A172 (cell line): ENCODE measurements around the gene ZNF324. TPM values are rescaled to one million over a fixed set of nuclear protein-coding genes. Genes with fewer than 3 reads are reported as not detected.
"Not testable (repeated sequence)": the region's sequence is repeated elsewhere in the genome, so short reads cannot be mapped to it uniquely, and the experiment has no call there.

Experiments
- DNase-seq: peaks from one replicate; pipeline ENCODE4 v3.0.0-alpha.2; 2015; ENCODE audit warnings: low spot score
- total RNA-seq: library from RNA; depleted of rRNA; stranded (reverse); fragments of >200 nt; shearing (Covaris generic); gene quantifications from 2 replicates; pipeline ENCODE4 v1.2.3, GENCODE V29; 2014; rRNA removed

The ZNF324 gene
- total RNA-seq, result 18.4 and 21.5 TPM in 2 replicates

- DNase-seq, result peak; percentile 95
Observed at GRCh38 chr19:58466760-58467589, at the start of gene ZNF324. Gene ZNF324 (plus strand): TSS chr19:58467080. CDS start chr19:58469186, 2,106 bp downstream.

- no peak for DNase-seq
Observed at GRCh38 chr19:58428617-58429016, 38.3 kb upstream of the ZNF324 start.

- DNase-seq, result no peak
Observed at GRCh38 chr19:58429745-58430144, 37.1 kb upstream of the ZNF324 start.

DNA sequence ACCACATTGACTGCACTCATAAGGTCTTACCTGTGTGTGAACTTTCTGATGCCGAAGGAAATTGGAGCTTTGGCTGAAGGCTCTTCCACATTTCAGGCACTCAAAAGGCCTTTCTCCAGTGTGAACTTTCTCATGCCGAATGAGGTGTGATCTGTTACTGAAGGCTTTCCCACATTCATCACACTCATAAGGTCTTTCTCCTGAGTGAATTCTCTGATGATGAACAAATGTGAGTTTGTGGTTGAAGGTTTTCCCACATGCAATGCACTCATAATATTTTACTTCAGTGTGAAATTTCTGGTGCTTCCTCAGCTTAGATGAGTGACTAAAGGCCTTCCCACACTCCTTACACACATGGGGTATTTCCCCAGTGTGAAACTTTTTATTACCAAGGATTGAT, 32.7 kb upstream of the ZNF324 start:
- DNase-seq, result no peak

GRCh38 chr19:58439576-58440554, 27.0 kb upstream of the ZNF324 start, which contains the start of gene ZNF132:
Gene ZNF132 (minus strand): TSS chr19:58440153. CDS start chr19:58439821, 332 bp downstream.
- peak; percentile 75 for DNase-seq

GRCh38 chr19:58440556-58440955, 26.3 kb upstream of the ZNF324 start:
- DNase-seq, result no peak

DNA sequence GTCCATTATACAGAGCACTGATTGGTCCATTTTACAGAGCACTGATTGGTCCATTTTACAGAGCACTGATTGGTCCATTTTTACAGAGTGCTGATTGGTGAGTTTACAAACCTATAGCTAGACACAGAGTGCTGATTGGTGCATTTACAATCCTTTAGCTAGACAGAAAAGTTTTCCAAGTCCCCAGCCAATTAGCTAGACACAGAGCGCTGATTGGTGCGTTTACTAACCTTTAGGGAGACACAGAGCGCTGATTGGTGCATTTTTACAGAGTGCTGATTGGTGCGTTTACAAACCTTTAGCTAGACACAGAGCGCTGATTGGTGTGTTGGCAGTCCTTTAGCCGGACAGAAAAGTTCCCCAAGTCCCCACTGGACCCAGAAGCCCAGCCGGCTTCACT, 23.9 kb upstream of the ZNF324 start:
- DNase-seq, result not testable (repeated sequence)

DNA sequence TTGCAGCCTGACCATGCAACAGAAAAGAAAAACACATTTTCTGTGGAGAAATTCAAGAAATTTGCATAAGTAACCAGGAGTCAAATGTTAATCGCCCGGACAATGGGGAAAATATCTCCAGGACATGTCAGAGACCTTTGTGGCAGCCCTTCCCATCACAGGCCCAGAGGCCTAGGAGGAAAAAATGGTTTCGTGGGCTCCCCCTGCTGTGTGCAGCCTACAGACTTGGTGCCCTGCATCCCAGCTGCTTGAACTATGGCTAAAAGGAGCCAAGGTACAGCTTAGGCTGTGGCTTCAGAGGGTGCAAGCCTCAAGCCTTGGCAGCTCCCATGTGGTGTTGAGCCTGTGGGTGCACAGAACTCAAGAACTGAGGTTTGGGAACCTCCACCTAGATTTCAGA, 18.0 kb upstream of the ZNF324 start:
- DNase-seq, result not testable (repeated sequence)

DNA sequence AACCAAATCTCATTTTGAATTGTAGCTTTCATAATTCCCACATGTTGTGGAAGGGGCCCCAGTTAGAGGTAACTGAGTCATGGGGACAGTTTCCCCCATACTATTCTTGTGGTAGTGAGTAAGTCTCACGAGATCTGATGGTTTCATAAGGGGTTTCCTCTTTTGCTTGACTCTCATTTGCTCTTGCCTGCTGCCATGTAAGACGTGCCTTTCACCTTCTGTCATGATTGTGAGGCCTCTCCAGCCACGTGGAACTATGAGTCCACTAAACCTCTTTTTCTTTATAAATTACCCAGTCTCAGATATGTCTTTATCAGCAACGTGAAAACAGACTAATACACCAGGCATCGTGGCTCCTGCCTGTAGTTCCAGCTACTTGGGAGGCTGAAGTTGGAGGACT, 16.9 kb upstream of the ZNF324 start:
- DNase-seq, result not testable (repeated sequence)

GRCh38 chr19:58450856-58451357, 16.0 kb upstream of the ZNF324 start:
- DNase-seq, result no peak

- DNase-seq, result peak; percentile 97
Observed at GRCh38 chr19:58451358-58452101, 15.3 kb upstream of the ZNF324 start, which contains the start of gene ZNF324B. Gene ZNF324B (plus strand): TSS chr19:58451622. CDS start chr19:58453702, 2,080 bp downstream.

DNA sequence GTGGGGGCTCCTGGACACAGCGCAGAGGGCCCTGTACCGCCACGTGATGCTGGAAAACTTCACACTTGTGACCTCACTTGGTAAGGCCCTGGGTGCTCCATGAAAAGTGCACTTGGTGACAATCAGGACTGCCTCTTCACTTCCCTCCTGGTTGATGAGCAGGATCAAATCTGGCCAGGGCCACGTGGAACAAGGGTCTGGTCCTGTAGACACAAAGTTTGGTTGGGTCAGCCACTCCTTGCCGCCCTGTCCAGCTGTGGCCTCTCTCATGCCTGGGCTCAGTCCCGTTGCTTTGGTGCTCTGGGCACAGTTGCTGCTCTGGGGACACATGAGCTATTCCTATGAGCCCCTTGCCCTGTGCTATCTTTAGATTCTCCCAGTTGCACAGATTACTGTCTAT, 13.1 kb upstream of the ZNF324 start:
- DNase-seq, result no peak

GRCh38 chr19:58455306-58455705, 11.6 kb upstream of the ZNF324 start:
- DNase-seq, result no peak

- no peak for DNase-seq
Observed at GRCh38 chr19:58456111-58456510, 10.8 kb upstream of the ZNF324 start.

- DNase-seq, result peak; percentile 21
Observed at GRCh38 chr19:58460039-58460438, 6.8 kb upstream of the ZNF324 start.

DNA sequence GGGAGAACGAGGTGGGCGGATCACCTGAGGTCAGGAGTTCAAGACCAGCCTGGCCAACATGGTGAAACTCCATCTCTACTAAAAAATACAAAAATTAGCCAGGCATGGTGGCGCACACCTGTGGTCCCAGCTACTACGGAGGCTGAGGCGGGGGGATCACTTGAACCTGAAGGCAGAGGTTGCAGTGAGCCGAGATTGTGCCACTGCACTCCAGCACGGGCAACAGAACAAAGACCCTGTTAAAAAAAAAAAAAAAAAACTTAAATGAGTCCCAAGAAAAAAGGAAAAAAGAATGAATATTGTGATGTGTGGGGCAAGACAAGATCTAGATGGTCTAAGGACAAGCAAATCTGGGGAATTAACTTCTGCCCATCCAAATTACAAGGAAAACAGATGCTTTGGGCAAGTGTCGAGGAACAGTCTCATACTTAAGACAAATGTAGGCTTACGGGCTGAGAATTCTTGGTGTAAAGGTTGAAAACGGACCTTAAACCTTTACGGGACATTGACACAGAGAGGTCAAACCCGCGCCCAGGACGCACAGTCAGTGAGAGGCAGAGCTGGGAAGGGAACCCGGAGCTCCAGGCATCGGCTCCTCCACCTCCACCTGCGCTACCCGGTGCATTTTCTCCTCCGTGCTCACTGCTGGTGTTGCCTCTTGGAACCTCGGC, 656 bp upstream of the ZNF324 start:
- DNase-seq, result no peak

DNA sequence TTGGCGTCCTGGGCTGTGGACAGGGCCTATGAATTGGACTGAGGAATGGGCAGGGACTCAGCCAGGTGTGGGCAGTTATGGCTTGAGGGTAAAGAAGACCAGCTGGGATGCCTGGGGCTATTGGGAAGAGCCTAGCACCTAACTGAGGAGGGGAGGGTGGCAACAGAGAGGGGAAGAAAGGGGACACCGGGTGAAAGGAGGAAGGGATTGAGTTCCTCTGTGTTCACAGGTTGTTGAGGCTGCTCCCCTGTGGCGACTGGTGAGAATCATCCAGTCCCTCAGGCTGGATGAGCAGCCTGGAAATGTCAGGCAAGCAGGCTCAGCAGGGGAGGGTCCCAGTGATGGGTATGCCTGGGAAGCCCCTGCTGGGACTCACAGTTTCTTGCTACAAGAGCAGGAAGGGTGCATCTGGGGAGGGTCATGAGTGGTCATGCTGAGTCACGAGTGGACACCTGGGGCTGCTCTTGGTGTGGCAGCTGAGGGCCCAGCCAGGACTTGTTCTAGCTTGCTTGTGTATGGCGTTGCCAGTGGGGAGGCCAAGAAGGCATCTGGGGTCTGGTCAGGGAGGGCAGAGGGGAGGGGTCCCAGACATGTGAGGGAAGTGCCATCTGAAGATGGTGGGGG, 1.4 kb downstream of the ZNF324 start:
- DNase-seq, result no peak

DNA sequence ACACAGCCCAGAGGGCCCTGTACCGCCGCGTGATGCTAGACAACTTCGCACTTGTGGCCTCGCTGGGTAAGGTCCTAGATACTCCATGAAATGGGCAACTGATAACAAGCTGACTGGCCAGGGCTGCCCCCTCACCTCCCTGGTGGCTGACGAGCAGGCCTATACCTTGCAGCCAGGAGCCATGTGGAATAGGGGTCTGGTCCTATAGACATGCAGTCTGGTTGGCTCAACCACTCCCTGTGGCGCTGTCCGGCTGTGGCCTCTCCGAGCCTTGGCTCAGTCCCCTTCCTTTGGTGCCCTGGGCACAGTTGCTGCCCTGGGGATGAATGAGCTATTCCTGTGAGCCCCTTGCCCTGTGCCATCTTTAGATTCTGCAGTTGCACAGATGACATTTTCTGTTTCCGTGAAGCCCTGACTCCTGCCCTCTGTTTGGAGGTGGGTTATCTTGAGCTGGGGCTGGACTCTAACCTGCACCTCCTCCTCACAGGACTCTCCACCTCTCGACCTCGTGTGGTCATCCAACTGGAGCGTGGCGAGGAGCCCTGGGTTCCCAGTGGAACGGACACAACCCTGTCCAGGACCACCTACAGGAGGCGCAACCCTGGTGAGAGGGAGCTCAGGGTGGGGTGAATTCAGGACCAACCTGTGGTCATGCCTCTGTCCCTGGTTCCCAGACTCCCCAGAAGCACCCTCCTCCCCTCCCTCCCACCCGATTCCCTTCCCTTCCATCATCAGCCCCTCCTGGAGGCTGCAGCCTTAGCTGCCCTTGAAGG, 2.5 kb downstream of the ZNF324 start:
- no peak for DNase-seq

DNA sequence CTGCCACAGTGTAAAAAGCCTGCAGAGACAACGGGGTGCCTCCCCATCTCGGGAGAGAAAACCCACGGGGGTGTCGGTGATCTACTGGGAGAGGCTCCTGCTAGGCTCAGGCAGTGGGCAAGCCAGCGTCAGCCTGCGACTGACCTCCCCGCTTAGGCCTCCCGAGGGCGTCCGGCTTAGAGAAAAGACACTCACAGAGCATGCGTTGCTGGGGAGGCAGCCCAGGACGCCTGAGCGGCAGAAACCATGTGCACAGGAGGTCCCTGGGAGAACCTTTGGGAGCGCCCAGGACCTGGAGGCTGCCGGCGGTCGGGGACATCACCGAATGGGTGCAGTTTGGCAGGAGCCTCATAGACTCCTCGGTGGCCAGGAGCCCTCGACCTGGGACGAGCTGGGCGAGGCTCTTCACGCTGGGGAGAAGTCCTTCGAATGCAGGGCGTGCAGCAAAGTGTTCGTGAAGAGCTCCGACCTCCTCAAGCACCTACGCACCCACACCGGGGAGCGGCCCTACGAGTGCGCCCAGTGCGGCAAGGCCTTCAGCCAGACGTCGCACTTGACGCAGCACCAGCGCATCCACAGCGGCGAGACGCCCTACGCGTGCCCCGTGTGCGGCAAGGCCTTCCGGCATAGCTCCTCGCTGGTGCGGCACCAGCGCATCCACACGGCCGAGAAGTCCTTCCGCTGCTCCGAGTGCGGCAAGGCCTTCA, 4.1 kb downstream of the ZNF324 start:
- not testable (repeated sequence) for DNase-seq
